Cardiac fibroblast (primary cell): ENCODE measurements around the gene EFNA1.

Experiments used
- DNase-seq, 2 donors: peaks; one replicate each; pipeline versions ENCODE4 v3.0.0 to v3.0.0-alpha.2; 2010; ENCODE audit warnings: low read depth in 2 of 2
- H3K4me3 ChIP-seq, 2 donors: replicated peaks in 1 of 2; 1 replicate in 1 of 2; 2 replicates in 1 of 2; pipeline ENCODE4 v1.5.1; 2011; ENCODE audit warnings: low read depth in 2 of 2, low read length in 2 of 2, mild to moderate bottlenecking in 2 of 2, moderate library complexity in 1 of 2
- TF ChIP-seq, protein P1 (sequence below): IDR thresholded peaks from one replicate; pipeline ENCODE4 v1.5.1; 2011; ENCODE audit warnings: low read depth, mild to moderate bottlenecking, low read length, inconsistent platforms

Gene EFNA1, protein sequence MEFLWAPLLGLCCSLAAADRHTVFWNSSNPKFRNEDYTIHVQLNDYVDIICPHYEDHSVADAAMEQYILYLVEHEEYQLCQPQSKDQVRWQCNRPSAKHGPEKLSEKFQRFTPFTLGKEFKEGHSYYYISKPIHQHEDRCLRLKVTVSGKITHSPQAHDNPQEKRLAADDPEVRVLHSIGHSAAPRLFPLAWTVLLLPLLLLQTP

DNA sequence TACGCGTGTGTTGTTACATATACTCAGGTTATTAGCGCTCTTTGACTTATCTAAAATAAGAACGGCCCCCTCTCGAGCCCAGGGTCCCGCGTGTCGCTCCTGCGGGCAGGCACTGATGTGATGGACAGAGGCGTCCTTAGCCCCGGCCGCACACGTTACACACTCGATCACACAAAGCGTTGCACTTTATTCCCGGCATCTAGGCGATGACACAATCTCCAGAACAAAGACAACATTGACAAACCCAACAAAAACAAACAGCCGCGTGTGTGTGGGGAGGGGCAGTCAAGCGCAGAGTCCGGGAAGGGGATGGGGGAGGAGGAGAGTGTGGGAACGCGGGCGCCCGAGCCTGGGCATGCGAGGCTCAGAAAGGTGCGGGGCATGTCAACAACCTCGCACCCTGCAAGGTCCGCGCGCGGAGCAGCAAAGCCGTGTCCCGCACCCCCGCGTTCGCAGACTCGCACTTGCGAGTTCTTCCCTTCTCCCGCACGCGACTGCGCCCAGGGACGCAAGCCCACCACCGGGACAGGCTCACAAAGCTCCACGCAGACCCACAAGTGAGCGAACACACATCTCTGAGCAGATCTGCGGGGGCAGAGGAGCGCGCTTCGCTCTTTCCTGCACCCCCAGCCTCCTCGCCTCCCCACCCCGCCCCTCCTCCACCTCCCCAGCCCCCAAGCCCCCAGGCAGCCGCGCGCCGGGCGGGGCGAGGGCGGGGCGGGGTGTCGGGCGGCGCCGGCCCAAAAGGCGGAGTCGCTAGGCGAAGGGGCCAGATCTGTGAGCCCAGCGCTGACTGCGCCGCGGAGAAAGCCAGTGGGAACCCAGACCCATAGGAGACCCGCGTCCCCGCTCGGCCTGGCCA is at the start of gene EFNA1:
TSS of gene EFNA1 (plus strand) at position 772 of the 862 bp plus-strand sequence. CDS start 102 bp downstream, outside the sequence.
- TF ChIP-seq, protein P1, sequence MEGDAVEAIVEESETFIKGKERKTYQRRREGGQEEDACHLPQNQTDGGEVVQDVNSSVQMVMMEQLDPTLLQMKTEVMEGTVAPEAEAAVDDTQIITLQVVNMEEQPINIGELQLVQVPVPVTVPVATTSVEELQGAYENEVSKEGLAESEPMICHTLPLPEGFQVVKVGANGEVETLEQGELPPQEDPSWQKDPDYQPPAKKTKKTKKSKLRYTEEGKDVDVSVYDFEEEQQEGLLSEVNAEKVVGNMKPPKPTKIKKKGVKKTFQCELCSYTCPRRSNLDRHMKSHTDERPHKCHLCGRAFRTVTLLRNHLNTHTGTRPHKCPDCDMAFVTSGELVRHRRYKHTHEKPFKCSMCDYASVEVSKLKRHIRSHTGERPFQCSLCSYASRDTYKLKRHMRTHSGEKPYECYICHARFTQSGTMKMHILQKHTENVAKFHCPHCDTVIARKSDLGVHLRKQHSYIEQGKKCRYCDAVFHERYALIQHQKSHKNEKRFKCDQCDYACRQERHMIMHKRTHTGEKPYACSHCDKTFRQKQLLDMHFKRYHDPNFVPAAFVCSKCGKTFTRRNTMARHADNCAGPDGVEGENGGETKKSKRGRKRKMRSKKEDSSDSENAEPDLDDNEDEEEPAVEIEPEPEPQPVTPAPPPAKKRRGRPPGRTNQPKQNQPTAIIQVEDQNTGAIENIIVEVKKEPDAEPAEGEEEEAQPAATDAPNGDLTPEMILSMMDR, result no peak
- H3K4me3 ChIP-seq, result peak within 1 kb of the TSS; percentile 55 to 75
- DNase-seq, result peak; percentile 75 to 81

DNA sequence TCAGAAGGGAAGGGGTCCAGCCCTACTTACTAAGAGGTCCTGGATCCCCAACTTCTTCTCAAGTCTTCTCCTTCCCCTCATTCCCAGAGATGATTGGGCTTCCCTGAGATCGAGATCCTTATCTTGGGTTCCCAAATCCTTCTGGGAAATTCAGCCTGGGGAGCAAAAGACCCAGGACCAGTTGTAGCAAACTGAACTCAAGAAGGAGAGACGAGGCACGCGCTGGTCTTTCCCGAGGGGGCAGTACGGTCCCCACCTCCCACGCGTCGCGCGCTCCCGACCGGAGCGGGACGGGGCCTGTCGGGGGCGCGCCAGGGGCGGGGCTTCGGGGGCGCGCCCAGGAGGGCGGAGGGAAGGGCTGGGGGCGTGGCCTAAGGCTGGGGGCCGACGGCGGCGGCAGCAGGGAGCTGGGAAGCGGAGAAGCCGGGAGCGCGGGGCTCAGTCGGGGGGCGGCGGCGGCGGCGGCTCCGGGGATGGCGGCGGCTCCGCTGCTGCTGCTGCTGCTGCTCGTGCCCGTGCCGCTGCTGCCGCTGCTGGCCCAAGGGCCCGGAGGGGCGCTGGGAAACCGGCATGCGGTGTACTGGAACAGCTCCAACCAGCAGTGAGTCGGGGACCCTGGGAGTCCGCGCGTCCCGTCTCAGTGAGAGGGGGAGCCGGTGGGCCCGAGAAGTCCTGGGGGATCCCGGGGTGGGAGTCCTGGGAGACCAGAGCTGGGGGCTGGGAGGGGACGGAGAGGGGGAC is 49.0 kb upstream of the EFNA1 start, which contains the start of gene EFNA3:
TSS of gene EFNA3 (plus strand) at position 369 of the 741 bp plus-strand sequence. CDS start at position 474, 105 bp downstream.
- H3K4me3 ChIP-seq, result peak within 1 kb of the TSS; percentile 46 to 47
- TF ChIP-seq, protein P1, result no peak
- peak; percentile 46 to 60 for DNase-seq

DNA sequence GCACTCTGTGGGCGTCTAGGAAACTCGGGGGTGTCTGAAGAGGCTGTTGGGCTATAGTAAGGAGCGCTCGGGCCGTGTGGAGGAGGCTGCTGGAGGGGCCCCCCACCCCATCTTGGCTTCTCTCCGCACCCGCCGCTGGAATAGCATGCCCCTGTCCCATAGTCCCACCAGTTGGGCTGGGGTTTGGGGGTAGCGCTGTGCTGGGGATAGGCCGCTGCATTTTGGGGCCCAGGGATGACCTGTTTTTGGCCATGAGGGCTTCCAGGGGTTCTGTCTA is 48.5 kb upstream of the EFNA1 start:
- DNase-seq, result no peak
- TF ChIP-seq, protein P1, result no peak
- H3K4me3 ChIP-seq, result peak overlapping the region; percentile 46 to 47

DNA sequence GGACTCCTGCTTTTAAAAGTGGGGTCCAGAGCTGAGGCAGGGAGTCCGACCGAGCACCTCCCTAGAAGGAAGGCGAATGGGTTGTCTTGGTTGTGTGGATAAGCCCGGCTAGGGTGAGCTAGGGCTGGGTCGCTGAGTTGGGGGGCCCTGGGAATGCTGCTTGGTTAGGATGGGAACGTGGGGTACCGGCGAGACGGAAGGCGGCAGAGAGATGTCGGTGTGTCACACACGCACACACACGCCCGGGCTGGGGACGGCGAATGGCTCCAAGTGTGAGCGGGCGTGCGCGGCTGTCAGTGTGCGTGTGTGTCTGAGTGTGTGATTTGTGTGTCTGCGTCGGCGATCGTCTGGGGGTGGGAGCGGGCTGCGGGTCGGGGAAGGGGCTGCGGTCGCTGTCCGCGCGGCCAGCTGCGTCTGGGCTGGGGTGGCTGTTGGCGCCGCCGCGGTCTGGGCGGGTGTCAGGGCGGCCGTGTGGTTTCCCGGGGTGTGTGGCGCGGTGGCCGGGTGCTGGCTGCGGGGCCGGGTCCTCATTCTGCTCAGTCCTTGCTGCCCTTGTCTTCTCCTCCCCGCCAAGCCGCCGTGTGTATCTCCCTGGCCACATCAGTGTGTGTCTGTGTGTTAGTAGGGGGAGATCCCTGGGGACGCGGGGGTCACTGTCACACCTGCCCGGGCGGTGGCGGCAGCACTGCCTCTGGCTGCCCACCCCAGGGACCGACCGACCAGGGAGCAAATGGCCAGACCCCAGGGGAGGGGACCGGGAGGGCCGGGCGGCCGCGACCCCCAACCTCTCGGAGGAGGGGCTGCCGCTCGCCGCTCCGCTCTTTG is 48.0 kb upstream of the EFNA1 start:
- no peak for DNase-seq
- H3K4me3 ChIP-seq, result no peak overlapping the region
- TF ChIP-seq, protein P1, result no peak

DNA sequence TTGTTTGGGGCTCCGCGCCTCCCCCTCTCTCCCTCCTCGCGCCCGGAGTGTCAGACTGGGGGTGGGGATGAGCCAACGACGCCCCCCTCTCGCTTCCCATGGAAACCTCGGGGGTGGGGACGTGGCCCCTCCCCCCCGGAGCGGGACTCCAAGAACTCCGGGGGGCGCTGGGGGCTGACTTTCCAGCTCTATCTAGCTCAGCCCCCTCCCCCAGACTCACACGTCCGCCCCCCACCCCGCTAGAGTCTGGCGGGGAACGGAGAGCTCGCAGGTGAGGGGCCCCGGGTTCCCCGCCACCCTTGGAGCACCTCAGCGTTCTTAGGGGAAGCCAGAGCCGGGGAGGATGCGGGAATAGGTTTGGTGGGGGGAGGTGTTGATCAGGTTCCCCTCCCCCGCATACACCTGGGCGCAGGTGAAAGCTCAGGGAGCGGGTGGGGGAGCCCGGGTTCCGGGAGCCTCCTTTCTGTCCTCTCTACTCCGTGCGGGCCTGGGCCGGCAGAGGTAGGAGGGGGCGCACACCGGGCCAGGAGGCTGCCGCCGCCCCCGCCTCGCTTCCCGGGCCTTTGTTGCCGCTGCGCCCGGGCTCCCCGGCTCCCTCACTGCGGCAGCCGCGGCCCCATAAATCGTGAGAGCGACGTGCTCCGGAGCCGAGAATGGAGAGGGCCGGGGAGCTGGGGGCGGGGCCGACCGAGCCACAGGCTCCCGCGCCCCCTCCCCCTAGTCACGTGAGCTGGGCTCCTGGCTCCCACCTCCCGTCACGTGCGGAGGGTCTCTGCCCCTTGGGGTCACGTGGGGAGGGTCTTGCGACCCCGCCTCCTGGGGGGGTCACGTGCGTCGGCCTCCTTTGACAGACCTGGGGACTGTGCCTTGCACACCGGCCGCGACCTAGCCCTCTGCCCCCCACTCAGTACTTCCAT is 47.1 kb upstream of the EFNA1 start:
- DNase-seq, result no peak
- H3K4me3 ChIP-seq, result no peak overlapping the region
- TF ChIP-seq, protein P1, result no peak
